GM12891 (cell line): ENCODE data around the gene CEP57L1.

ENCODE experiments used
- POLR2A ChIP-seq: IDR thresholded peaks from 2 replicates; pipeline ENCODE4 v1.6.1; 2011; ENCODE audit warnings: low read depth, low read length, control low read depth
- POLR2AphosphoS5 ChIP-seq: IDR thresholded peaks from 2 replicates; pipeline ENCODE4 v1.6.1; 2011; ENCODE audit warnings: low read depth, low read length, control low read depth
- SPI1 ChIP-seq: IDR thresholded peaks from 2 replicates; pipeline ENCODE4 v1.6.1; 2011; ENCODE audit warnings: low read depth, low read length, control low read depth
- TAF1 ChIP-seq: IDR thresholded peaks from 2 replicates; pipeline ENCODE4 v1.6.1; 2011; ENCODE audit warnings: low read depth, low read length, control low read depth

DNA sequence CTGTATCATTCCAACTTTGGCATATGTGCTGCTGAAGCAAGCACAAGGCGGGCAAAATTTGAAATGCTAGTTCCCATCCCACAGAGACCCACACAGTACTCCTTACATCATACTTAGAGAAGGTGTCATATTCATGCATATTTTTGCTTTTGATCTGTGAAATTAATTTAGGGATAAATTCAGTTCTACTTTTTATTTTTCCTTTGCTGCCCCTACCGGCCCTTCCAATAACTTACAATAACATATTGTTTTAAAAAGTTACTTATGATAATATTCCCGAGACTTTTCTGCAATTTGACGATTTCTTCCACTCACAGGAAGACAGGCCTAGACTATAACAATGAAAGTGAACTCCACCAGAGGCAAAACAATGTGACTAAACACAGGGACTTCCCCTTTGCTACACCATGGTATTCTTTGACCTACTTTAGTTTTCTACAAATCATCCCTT is 35.7 kb upstream of the CEP57L1 start:
- TF ChIP-seq TAF1 (no peak), POLR2A (no peak), POLR2AphosphoS5 (no peak), SPI1 (0 out of 2 replicates have a peak, but pooled peaks have one; percentile 27)
